Measurements from ENCODE around the gene CXCL1.
A peak's percentile ranks its signal among the peaks of the same experiment; 100 is the strongest.
"Not testable (repeated sequence)": the region's sequence is repeated elsewhere in the genome, so short reads cannot be mapped to it uniquely, and the experiment has no call there.

The CXCL1 gene

DNA sequence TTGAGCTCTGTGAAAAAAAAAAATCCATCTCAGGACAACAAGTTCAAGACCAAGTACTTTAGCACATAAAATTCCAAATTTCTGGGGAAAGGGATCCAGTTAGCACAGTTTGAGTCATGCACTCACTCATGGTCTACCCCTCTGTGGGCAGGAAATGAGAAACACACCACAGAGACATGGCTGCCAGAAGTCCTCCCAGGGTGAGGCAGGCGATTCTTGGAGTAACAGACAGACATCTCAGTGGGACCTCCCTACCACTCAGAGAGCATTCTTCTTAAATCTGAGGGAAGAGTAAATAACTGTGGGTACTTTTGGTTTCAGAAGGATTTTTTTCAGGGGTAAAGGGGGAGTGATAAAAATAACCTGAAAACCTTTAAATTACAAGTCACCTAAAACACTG, 14.1 kb downstream of the CXCL1 start:
- no peak for FAIRE-seq

- no peak for FAIRE-seq
Observed at GRCh38 chr4:73885574-73886267, 16.5 kb downstream of the CXCL1 start.

GRCh38 chr4:73891326-73891725, 22.1 kb downstream of the CXCL1 start:
- no peak for FAIRE-seq

DNA sequence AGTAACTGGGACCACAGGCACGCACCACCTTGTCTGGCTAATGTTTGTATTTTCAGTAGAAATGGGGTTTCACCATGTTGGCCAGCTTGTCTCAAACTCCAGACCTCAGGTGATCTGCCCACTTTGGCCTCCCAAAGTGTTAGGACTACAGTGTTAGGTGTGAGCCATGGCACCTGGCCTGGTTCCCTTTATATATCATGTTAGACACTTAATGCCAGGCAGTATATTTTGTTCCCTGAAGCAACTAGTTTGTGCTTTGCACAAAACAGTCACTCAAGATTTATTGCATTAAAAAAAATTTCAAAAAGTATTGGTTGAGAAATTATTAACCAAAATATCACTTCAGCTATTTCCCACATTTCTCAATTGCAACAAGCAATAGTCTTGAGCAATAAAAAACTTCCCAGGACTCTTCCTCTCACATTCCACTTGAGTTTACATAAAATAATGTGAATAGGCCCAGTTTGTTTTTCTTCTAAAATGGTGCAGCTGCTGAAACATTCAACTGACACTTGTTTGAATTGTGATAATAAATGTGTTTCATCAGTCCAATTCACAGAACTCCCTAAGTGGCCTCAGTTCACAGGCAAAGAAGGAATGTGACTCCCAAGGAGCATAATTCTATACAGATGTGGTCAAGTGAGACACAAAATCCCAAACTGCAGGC, 22.7 kb downstream of the CXCL1 start:
- FAIRE-seq: peak; percentile 94

- no peak for FAIRE-seq
Observed at GRCh38 chr4:73892966-73893365, 23.8 kb downstream of the CXCL1 start.

DNA sequence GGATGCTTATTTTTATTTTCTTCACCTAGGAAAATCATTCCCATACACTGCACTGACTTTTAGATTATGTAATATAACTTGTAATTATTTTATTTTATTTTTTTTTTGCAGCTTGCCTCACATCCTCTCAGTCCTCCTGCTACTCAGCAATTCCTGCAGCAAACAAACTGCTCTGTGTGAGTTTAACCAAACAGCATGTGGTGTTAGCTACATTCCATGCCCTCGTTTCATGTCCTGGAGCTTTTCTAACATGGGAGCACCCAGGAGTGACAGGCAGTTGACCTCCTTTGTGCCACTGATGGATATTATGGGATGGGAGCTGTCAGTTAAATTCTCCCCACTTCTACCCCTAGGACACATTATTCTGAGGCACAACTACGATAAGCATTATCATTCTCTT, 24.8 kb downstream of the CXCL1 start:
- no peak for FAIRE-seq

GRCh38 chr4:73895201-73896175, 26.3 kb downstream of the CXCL1 start:
- no peak for FAIRE-seq

DNA sequence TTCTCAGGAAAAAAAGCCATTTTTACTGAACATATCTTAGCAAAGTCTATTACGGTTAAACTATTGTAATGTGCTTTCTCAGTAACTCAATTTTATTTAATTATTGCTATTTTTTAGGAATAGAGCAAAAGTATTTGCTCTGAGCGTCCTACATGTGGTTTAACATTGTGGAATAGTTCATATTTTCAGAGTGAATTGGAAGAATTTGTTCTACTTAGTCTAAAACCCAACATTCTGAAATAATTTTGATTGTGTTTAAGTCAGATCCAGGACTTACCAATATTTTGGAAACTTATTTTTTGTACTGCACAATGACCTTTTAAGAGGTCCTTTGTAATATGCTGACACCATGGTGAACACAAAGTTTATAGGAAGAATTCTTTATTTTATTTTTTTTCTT, 27.2 kb downstream of the CXCL1 start:
- FAIRE-seq: no peak

GRCh38 chr4:73897380-73898136, 28.4 kb downstream of the CXCL1 start:
- no peak for FAIRE-seq

GRCh38 chr4:73899338-73899737, 30.1 kb downstream of the CXCL1 start:
- FAIRE-seq: not testable (repeated sequence)

DNA sequence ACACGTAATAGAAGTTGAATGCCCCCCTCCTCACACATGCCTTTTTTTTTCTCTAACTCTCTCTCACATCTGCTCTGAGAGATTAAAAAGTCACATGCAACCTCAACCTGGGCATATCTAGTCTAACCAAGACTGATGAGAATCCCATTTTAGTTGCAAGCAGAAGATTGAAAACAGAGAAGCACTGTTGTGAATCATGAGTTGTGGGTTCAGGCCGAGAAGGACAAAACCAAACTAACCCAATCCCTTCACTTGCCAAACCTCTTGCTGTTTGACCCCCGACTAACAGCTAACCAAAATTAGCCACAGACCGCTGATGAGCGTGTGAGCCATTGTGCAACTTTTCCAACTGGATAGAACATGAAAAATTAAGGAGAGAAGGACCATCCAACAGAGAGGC, 31.8 kb downstream of the CXCL1 start:
- no peak for FAIRE-seq

- no peak for FAIRE-seq
Observed at GRCh38 chr4:73902038-73902637, 32.9 kb downstream of the CXCL1 start.

GRCh38 chr4:73902817-73903547, 33.8 kb downstream of the CXCL1 start:
- no peak for FAIRE-seq

DNA sequence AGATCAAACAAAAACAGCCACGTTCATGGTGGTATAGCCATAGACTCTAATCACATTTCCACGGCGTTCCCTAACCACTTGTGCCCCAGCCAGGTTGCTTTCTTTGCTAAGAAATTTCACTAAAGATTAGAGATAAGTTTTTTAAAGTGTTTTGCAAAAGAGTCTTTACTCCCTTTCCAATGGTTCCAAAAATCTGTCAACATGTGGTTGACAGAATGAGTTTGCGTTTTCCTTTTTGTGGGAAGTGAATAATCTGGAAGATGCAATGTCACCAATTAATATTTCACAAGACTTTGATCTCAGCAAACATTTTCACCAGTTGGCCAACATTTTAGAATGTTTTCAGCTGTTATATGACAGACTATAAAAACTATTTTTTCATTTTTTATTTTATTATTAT, 35.3 kb downstream of the CXCL1 start:
- FAIRE-seq: no peak

- FAIRE-seq: no peak
Observed at GRCh38 chr4:73908965-73909364, 39.8 kb downstream of the CXCL1 start.

GRCh38 chr4:73911746-73912145, 42.6 kb downstream of the CXCL1 start:
- FAIRE-seq: no peak

DNA sequence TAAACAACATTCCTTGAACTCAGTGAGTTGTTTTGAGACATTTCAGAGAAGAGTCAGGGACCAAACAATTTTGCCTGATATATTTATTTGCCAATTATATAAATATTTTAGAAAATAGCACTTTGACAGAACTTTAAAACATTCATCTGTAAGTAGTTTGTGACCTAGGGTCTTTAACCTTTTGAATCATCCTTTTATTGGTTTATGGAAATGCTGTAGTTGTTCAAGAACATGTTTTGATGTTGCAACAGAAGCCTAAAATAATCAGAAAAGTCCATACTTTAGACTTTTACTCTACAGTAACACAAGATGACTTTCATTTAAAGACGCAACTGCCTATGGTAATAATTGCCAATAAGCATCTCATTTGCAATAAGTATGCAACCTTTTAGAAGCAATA, 43.0 kb downstream of the CXCL1 start:
- peak; percentile 97 for FAIRE-seq

- FAIRE-seq: no peak
Observed at GRCh38 chr4:73914071-73914470, 44.9 kb downstream of the CXCL1 start.

DNA sequence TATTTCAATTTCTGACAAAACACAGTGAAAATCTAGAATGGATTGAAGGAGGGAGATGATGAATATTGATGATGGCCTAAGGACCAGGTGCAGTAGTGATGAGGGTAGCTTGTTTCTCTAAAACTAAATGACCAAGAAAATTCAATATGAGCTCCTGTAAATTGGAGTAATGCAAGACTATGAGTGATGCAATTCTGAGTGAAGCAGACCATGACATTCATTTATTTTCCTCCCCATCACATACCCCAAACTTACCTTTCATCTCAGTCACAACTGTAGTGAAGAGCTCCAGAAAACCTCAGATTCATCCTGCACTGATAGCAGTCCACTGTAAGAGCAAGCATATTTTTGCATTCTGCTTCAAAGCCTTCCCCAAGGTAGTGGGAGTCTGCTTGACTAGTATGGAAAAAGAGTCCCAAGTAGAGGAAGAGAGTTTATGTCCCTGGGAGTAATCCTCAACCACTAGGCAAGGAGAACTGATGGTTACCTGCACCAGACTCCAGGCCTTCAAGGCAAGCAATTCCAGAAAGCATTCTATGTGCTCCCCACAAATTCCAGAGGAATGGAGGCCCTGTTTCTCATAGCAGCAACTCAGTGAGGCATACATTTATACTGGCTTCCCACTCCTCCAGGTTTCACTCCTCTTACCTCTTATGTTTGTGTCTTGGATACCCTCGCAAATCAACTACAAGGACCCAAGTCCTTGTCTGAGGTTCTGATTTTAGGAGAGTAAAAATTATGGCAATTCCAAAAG, 47.2 kb downstream of the CXCL1 start:
- no peak for FAIRE-seq

DNA sequence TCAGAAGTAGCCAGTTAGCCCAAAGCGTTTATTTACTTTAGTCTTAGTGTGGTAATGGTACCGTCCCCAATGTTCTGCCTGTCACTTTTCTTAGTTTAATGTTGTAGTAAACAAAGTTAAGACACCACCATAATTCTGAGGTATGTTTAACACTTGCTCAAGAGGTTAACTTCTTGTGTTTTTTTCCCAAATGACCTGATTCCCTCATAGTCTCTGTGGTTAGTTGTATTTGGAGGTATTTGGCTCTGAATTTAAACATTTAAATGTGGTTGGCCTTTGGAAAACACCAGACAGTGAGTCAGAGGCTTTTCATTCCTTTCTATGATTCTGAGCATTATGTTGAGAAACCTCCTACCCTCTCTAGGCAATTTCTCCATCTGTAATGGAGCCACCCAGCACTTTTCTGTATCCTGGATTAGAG, 47.9 kb downstream of the CXCL1 start:
- peak; percentile 21 for FAIRE-seq

GRCh38 chr4:73918058-73918457, 48.9 kb downstream of the CXCL1 start:
- no peak for FAIRE-seq

Measured in endometrium (tissue), 2 donors.